ENCODE results near the gene ATP8B4.

The ATP8B4 gene

DNA sequence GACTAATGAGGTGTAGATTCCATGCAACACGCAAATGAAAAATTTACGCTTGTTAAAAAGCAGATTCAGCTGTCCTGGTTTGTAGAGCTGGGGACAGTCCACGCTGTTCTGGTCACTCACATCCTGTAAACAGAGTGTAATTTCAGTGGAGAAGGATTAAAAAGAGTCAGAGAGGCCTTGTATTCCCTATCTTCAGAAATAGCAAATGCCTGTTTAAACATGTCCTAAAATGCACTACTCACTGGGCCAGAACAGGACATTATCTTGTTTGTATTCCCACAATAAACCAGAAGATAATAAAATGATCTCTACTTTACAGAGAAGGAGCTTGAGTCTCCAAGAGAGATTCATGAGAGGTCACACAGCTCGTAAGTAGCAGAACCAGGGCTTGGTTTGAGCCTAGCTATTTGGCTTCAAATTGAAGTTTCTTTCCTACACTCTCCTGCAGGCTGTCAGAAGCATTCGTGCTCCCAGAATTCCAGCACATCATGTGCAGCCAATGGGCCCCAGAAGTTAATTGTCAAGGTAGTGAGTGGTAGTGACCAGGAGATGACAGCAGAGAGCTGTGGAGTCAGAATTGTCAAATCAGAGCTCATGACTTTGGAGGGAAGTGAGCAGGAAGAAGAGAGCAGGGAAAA lies 242.5 kb downstream of the ATP8B4 start:
- Histone ChIP-seq H4K20me1 (no peaks in the 10 kb centered on the region), H3K27ac (no peak overlapping the region), H3K4me1 (no peaks in the 10 kb centered on the region), H3K27me3 (no peaks in the 10 kb centered on the region), H3K9ac (no peak overlapping the region), H3K9me3 (replicated peaks in 1 of 11) (no peaks in the 10 kb centered on the region), H3K4me3 (no peak overlapping the region), H3K36me3 (peaks cover 0 to 71% (median 0%) of the 10 kb centered on the region in 11 experiments; a peak in 4 of 22 replicates), H3K4me2 (no peak overlapping the region)
- TF ChIP-seq Cebpa-rat (IDR thresholded peaks at IDR 0.05) = no peak

DNA sequence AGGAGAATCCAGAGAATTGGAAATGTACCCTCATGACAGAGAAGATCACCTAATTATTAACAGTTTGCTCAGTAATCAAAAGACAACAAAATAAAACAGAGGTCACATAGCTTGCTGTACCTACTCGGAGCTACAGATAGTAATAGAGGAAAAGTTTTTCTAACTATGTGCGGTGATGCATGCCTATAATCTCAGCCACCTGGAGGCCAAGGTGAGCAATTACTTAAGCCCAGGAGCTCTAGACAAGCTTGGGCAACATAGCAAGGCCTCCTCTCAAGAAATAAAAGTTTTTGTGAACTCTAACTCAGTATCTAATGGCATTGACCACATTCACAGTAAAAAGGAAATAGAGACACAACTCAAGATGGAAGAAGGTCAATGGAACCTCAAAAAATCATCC lies 243.6 kb downstream of the ATP8B4 start:
- Histone ChIP-seq H3K27ac (no peak overlapping the region), H3K36me3 (peaks cover 0 to 82% (median 0%) of the 10 kb centered on the region in 11 experiments; a peak in 4 of 22 replicates), H3K4me2 (no peak overlapping the region), H4K20me1 (no peaks in the 10 kb centered on the region), H3K9ac (no peak overlapping the region), H3K4me3 (no peak overlapping the region), H3K27me3 (no peaks in the 10 kb centered on the region), H3K4me1 (no peaks in the 10 kb centered on the region), H3K9me3 (replicated peaks in 1 of 11) (no peaks in the 10 kb centered on the region)
- TF ChIP-seq Cebpa-rat (IDR thresholded peaks at IDR 0.05) = no peak

DNA sequence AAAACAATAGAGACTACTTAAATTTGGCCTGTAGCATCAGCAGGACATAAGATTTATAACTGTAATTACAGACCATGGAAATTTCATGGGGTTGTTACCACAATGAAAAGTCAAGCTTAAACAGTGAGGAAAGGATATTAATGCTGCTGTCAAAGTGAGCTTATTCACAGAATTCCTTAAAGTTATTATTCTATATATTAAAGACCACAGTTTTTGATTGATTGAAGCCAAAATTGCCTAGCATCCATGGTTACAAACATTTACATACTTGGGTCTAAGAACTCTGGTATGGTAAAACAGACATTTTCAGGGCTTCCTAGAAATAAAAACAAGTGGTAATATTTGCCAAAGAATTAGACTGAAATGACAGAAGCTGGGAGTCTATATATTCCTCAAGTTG lies 248.6 kb downstream of the ATP8B4 start:
- Histone ChIP-seq H3K9ac (no peak overlapping the region), H3K9me3 (replicated peaks in 1 of 11) (no peaks in the 10 kb centered on the region), H3K27ac (no peak overlapping the region), H3K4me3 (no peak overlapping the region), H4K20me1 (no peaks in the 10 kb centered on the region), H3K4me1 (no peaks in the 10 kb centered on the region), H3K36me3 (peaks cover 0 to 60% (median 0%) of the 10 kb centered on the region in 11 experiments; a peak in 4 of 22 replicates), H3K27me3 (no peaks in the 10 kb centered on the region), H3K4me2 (no peak overlapping the region)
- TF ChIP-seq Cebpa-rat (IDR thresholded peaks at IDR 0.05) = no peak

DNA sequence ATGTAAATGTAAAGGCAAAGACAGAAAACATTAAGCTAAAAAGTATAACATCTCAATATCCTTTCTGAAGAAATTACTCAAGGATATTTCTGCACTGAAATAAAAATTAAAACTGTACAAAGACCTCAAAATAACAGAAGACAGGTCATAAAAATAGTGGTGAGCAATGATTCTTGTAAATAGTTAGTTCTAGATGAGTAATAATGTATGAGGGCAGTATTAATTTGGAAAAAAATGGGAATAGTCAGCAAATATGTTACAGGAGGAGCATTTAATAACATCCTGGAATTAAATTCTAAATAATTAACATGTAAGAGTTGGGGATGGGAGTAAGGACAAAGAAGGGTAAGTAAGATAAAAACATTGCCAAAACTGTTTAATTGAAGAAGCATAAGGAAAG lies 250.7 kb downstream of the ATP8B4 start:
- no peak for TF ChIP-seq Cebpa-rat (IDR thresholded peaks at IDR 0.05)
- Histone ChIP-seq H3K27me3 (no peaks in the 10 kb centered on the region), H3K9ac (no peak overlapping the region), H3K4me3 (no peak overlapping the region), H3K36me3 (peaks cover 0 to 47% (median 0%) of the 10 kb centered on the region in 11 experiments; a peak in 4 of 22 replicates), H4K20me1 (no peaks in the 10 kb centered on the region), H3K27ac (no peak overlapping the region), H3K9me3 (replicated peaks in 1 of 11) (no peaks in the 10 kb centered on the region), H3K4me2 (no peak overlapping the region), H3K4me1 (no peaks in the 10 kb centered on the region)

DNA sequence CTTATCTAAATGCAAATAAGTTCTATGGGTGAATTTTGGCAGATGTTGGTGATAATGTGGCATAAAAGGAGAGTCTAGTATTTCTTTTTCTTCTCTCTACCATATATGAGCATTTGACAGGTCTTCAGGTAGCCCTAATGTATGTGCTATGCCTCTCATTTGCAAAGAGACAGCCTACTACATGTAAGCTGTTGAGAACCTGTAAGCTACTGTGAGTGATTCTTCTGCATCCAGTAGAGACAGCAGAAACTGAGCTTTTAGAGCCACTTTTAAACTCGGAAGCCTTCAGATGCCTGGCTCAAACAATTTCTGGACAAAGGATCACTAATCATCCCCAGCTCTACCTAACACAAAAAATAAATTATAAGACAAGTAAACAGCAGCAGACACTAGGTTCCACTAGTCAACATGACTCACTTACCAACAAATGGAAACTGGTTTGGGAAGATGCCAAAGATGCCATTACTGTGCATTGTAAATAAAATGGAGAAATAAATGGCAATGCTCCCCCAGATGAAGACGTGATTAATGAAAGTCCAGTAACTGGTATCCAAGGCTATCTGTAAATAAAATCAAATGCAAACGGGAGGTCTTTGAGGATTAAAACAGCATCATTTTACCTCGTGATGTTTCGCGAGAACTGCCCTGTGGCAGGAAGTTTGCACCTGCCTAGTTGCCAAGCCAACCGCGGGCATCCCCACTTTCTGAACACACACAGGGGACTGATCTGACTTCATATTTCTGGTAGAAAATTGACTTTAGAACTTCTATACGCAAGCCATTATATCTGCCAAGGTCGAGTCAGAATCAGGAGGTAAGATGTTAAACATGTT lies 252.9 kb downstream of the ATP8B4 start:
- H3K9me3 ChIP-seq (replicated peaks in 1 of 11) = no peaks in the 10 kb centered on the region
- peaks cover 0 to 34% (median 0%) of the 10 kb centered on the region in 11 experiments; a peak in 4 of 22 replicates for H3K36me3 ChIP-seq
- H3K4me3 ChIP-seq = no peak overlapping the region
- H3K27me3 ChIP-seq = no peaks in the 10 kb centered on the region
- no peaks in the 10 kb centered on the region for H3K4me1 ChIP-seq
- no peak overlapping the region for H3K9ac ChIP-seq
- no peak overlapping the region for H3K27ac ChIP-seq
- TF ChIP-seq Cebpa-rat (IDR thresholded peaks at IDR 0.05) = no peak
- H3K4me2 ChIP-seq = no peak overlapping the region
- no peaks in the 10 kb centered on the region for H4K20me1 ChIP-seq

DNA sequence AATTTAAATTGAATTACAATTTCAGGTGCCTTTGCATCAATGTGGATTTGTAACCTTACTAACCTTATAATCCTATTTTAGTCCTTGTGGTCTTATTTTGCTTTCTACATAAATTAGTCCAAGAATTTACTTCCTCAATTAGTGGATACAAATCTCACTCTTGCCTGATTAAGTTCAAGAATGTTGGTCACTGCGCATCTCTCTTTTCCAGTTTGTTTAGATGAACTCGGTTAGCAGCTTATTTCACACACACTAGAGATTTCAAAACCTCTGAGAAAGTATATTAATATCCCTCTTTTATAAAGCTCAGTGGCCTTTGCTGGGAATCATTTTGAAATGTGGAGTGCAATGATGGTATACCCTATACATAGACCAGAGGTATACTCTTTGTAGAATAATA lies 254.8 kb downstream of the ATP8B4 start:
- H3K4me3 ChIP-seq = no peak overlapping the region
- H3K27ac ChIP-seq = no peak overlapping the region
- TF ChIP-seq Cebpa-rat (IDR thresholded peaks at IDR 0.05) = no peak
- peaks cover 0 to 40% (median 0%) of the 10 kb centered on the region in 11 experiments; a peak in 4 of 22 replicates for H3K36me3 ChIP-seq
- H3K4me2 ChIP-seq = no peak overlapping the region
- H4K20me1 ChIP-seq = no peaks in the 10 kb centered on the region
- H3K9ac ChIP-seq = no peak overlapping the region
- H3K4me1 ChIP-seq = no peaks in the 10 kb centered on the region
- no peaks in the 10 kb centered on the region for H3K27me3 ChIP-seq
- H3K9me3 ChIP-seq (replicated peaks in 1 of 11) = no peaks in the 10 kb centered on the region

DNA sequence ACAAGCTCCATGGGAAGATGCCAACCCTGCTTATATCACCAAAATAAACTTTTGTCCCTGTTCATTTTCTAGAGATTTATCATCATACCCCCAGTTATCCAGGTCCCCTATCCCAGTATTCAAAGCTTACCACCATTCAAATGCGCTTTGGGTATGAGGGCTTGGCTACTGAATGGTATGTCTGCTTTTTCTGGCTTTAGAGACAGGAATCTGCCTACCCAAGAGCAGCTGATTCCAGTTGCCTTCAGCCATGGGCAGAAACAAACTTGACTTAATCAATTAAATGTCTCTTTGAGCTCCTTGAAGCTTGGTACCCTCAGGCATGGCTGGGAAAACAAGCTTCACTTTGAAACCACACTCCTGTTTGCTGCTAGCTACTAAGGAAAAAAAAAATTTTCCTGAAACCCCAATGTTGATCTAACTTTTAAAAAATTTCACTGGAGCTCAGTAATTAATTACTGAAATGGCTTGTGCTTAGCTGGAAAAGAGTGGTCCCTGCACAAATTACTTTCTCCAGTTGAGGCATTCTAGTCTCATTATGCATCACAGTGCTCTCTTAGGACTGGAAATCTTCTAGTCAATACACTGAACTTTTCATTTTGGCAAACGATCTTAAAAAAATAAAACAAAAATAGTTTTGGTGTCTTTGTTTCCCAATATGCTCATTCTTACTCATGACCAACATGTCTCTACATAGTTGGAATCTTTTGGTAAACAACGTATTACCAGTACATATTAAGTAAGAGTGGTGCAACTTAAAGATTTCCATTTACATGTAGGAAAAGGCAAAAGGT lies 255.4 kb downstream of the ATP8B4 start:
- no peaks in the 10 kb centered on the region for H4K20me1 ChIP-seq

DNA sequence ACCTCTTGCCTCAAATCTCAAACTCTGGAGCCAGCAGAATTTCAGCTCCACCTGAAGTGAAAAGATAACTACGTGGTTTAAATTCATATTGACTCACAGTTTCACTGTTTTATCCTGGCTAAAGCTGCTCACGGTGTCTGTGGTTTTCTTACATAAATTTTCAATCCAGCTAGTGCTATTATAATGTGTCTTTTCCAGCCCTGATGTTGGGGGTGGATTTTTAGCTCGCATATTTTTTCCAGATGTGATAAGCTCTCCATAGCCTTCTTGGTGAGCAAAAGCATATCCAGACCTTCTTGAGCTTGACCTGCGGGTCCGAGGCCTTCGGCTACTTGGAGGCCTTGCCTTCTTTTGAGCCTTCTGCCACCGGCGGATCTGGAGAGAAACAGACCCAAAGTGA lies 258.9 kb downstream of the ATP8B4 start:
- Histone ChIP-seq H3K36me3 (peaks cover 0 to 38% (median 0%) of the 10 kb centered on the region in 11 experiments; a peak in 4 of 22 replicates), H3K9me3 (replicated peaks in 1 of 11) (no peaks in the 10 kb centered on the region), H3K4me3 (no peak overlapping the region), H3K27me3 (no peaks in the 10 kb centered on the region), H3K9ac (no peak overlapping the region), H3K27ac (no peak overlapping the region), H3K4me2 (no peak overlapping the region), H3K4me1 (no peaks in the 10 kb centered on the region), H4K20me1 (no peaks in the 10 kb centered on the region)
- TF ChIP-seq Cebpa-rat (IDR thresholded peaks at IDR 0.05) = no peak

More for the DNA sequence above, 255.4 kb downstream of the ATP8B4 start:
- Histone ChIP-seq H3K27me3 (no peaks in the 10 kb centered on the region), H3K9me3 (replicated peaks in 1 of 11) (no peaks in the 10 kb centered on the region), H3K27ac (no peak overlapping the region), H3K36me3 (peaks cover 0 to 47% (median 0%) of the 10 kb centered on the region in 11 experiments; a peak in 4 of 22 replicates), H3K4me1 (no peaks in the 10 kb centered on the region), H3K9ac (no peak overlapping the region), H3K4me2 (no peak overlapping the region), H3K4me3 (no peak overlapping the region)
- no peak for TF ChIP-seq Cebpa-rat (IDR thresholded peaks at IDR 0.05)

Measured in BLaER1 treated with 17β-estradiol and CSF1 and Interleukin-3, amounts not matched to agents 10 nM and 100 nM (cell line).